ENCODE data around the gene RIC1. TPM values are rescaled to one million over a fixed set of nuclear protein-coding genes. Genes with fewer than 3 reads are reported as not detected.
"Not testable (repeated sequence)": the region's sequence is repeated elsewhere in the genome, so short reads cannot be mapped to it uniquely, and the experiment has no call there.

RIC1 gene
- total and polyA plus RNA-seq, 2 of the 4 experiments (the other 2 are of a cell fraction) = 28.8 to 76.9 TPM

GRCh38 chr9:5652821-5653220 lies 23.9 kb downstream of the RIC1 start:
- H3K9me1 ChIP-seq (ENCODE audit: insufficient read depth, low read length) = peaks cover 19% of the 10 kb centered on the region
- H4K5ac ChIP-seq (ENCODE audit: low read depth, low read length) = no peak overlapping the region
- TF ChIP-seq RAD21 (IDR thresholded peaks at IDR 0.05; ENCODE audit: low read length) (no peak), SMC3 (IDR thresholded peaks at IDR 0.05; ENCODE audit: low read depth, low read length) (no peak)
- no peak overlapping the region for H3K14ac ChIP-seq (replicated peaks; ENCODE audit: low read depth, low read length)
- in situ Hi-C loops (cut with MboI; ENCODE audit: low sequenced_read_pairs) (no loop called here), dilution Hi-C loops (cut with HindIII; ENCODE audit: low sequenced_read_pairs, unreplicated experiment) (no loop called here), intact Hi-C loops (cut with micrococcal nuclease) (no loop called here)
- no peak overlapping the region for H2AK5ac ChIP-seq (ENCODE audit: low read depth, low read length)
- no peak overlapping the region for H3K27ac ChIP-seq (ENCODE audit: insufficient read depth, low read length)
- no peak overlapping the region for H3K4me2 ChIP-seq (ENCODE audit: low read depth, low read length)
- H3K9me3 ChIP-seq (ENCODE audit: control insufficient read depth, insufficient read depth, low read length) = peaks cover 5% of the 10 kb centered on the region
- no peak overlapping the region for H4K91ac ChIP-seq (ENCODE audit: insufficient read depth, low read depth, low read length)
- ATAC-seq (ENCODE audit: low read depth) (no peak), DNase-seq (no peak)
- H3K4me1 ChIP-seq (ENCODE audit: control insufficient read depth, insufficient read depth, low read length) = peaks cover 14% of the 10 kb centered on the region
- no peak overlapping the region for H2AK9ac ChIP-seq (replicated peaks; ENCODE audit: low read depth, low read length, poor library complexity)
- POLR2A ChIA-PET (ENCODE audit: unreplicated experiment) = no interaction called here
- no peak overlapping the region for H2BK20ac ChIP-seq (ENCODE audit: low read depth, low read length)
- peaks cover 0 to 56% of the 10 kb centered on the region in 2 experiments; a peak in 3 of 4 replicates for H3K79me1 ChIP-seq (ENCODE audit: low read depth in 1 of 2, low read length in 2 of 2)
- no CpG with 5 or more reads among the region's 1 CpG for WGBS, 2 experiments (ENCODE audit: extremely low coverage in 2 of 2, insufficient read length in 1 of 2)
- BruUV-seq (replicated peaks) = no TSS peak
- 0 out of 2 replicates have a peak, but pooled peaks cover 1% of the 10 kb centered on the region for H3K36me3 ChIP-seq (ENCODE audit: control insufficient read depth, insufficient read depth, low read length)
- H4K20me1 ChIP-seq (ENCODE audit: insufficient read depth, low read length) = peaks cover 84% of the 10 kb centered on the region
- no peak overlapping the region for H4K8ac ChIP-seq (ENCODE audit: low read depth in 2 of 2, low read length in 2 of 2)
- H2AFZ ChIP-seq (replicated peaks; ENCODE audit: low read length, poor library complexity) = no peak overlapping the region
- H3K23ac ChIP-seq (ENCODE audit: low read depth, low read length) = no peak overlapping the region
- H2BK15ac ChIP-seq (ENCODE audit: low read depth, low read length) = no peak overlapping the region
- H3K4me3 ChIP-seq (ENCODE audit: insufficient read depth, low read depth, low read length) = no peak overlapping the region
- H2BK120ac ChIP-seq (ENCODE audit: low read depth, low read length) = no peak overlapping the region
- H2BK5ac ChIP-seq (ENCODE audit: low read depth, low read length, poor library complexity, severe bottlenecking) = no peak overlapping the region
- CTCF ChIA-PET = no interaction called here
- no peak overlapping the region for H3K4ac ChIP-seq (ENCODE audit: low read depth, low read length)
- no peak overlapping the region for H3K9ac ChIP-seq (ENCODE audit: low read depth, low read length)
- H3K56ac ChIP-seq (ENCODE audit: extremely low read depth, insufficient read depth, low read length) = no peak overlapping the region
- H3K18ac ChIP-seq (ENCODE audit: low read depth, low read length) = no peak overlapping the region
- H3K27me3 ChIP-seq (ENCODE audit: control insufficient read depth, insufficient read depth, low read length) = no peaks in the 10 kb centered on the region

GRCh38 chr9:5662804-5663203 lies 33.9 kb downstream of the RIC1 start:
- H3K9ac ChIP-seq (ENCODE audit: low read depth, low read length); H2BK20ac ChIP-seq (ENCODE audit: low read depth, low read length); H3K4me3 ChIP-seq (ENCODE audit: insufficient read depth, low read depth, low read length); H3K27me3 ChIP-seq (ENCODE audit: control insufficient read depth, insufficient read depth, low read length); ATAC-seq (ENCODE audit: low read depth); dilution Hi-C loops (cut with HindIII; ENCODE audit: low sequenced_read_pairs, unreplicated experiment); H3K56ac ChIP-seq (ENCODE audit: extremely low read depth, insufficient read depth, low read length); H4K91ac ChIP-seq (ENCODE audit: insufficient read depth, low read depth, low read length); POLR2A ChIA-PET (ENCODE audit: unreplicated experiment); H3K9me1 ChIP-seq (ENCODE audit: insufficient read depth, low read length); H2AK5ac ChIP-seq (ENCODE audit: low read depth, low read length); H3K27ac ChIP-seq (ENCODE audit: insufficient read depth, low read length); H3K4ac ChIP-seq (ENCODE audit: low read depth, low read length); H2AK9ac ChIP-seq (replicated peaks; ENCODE audit: low read depth, low read length, poor library complexity); H2AFZ ChIP-seq (replicated peaks; ENCODE audit: low read length, poor library complexity); H3K18ac ChIP-seq (ENCODE audit: low read depth, low read length); H3K14ac ChIP-seq (replicated peaks; ENCODE audit: low read depth, low read length); H3K23ac ChIP-seq (ENCODE audit: low read depth, low read length); BruUV-seq (replicated peaks); H4K5ac ChIP-seq (ENCODE audit: low read depth, low read length); H3K4me2 ChIP-seq (ENCODE audit: low read depth, low read length); H2BK15ac ChIP-seq (ENCODE audit: low read depth, low read length); H2BK120ac ChIP-seq (ENCODE audit: low read depth, low read length); DNase-seq; H2BK5ac ChIP-seq (ENCODE audit: low read depth, low read length, poor library complexity, severe bottlenecking); CTCF ChIA-PET; intact Hi-C loops (cut with micrococcal nuclease); H4K8ac ChIP-seq (ENCODE audit: low read depth in 2 of 2, low read length in 2 of 2); H3K9me3 ChIP-seq (ENCODE audit: control insufficient read depth, insufficient read depth, low read length); H3K4me1 ChIP-seq (ENCODE audit: control insufficient read depth, insufficient read depth, low read length): not testable (repeated sequence)
- Histone ChIP-seq H3K36me3 (ENCODE audit: control insufficient read depth, insufficient read depth, low read length) (peaks cover 13% of the 10 kb centered on the region), H4K20me1 (ENCODE audit: insufficient read depth, low read length) (peaks cover 74% of the 10 kb centered on the region), H3K79me1 (ENCODE audit: low read depth in 1 of 2, low read length in 2 of 2) (peaks cover 17 to 63% of the 10 kb centered on the region in 2 experiments)
- in situ Hi-C loops (cut with MboI; ENCODE audit: low sequenced_read_pairs) = loop anchor here (10.0 kb wide), 1 partner anchor 58 kb away; no protein-coding TSS in a partner anchor
- no CpG with 5 or more reads among the region's 1 CpG for WGBS, 2 experiments (ENCODE audit: extremely low coverage in 2 of 2, insufficient read length in 1 of 2)
